Measurements from ENCODE around the gene DIAPH2. TPM values are rescaled to one million over a fixed set of nuclear protein-coding genes. Genes with fewer than 3 reads are reported as not detected.

The DIAPH2 gene
- polyA plus RNA-seq, 1 experiment: 10.6 TPM

DNA sequence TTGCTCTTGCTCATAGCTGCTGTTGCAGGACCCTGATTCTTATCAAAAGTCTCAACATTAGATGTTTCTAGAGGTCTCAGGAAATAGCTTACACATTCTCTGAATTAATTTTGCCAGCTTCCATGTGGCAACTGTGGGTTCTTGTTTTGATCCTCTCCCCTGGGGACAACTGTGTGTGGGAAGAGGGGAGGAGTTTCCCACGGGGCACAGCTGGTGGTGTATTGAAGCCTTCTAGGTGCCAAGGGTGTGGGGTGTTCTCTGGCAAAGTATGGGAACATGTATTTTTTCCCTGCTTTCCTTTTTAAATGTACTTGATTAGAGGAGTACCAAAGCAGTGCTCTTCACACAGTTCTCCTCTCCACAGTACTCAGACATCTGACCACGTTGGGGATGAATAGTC lies 411.7 kb downstream of the DIAPH2 start:
- ChIA-PET POLR2A (no interaction called here), CTCF (no interaction called here)
- no peak for TF ChIP-seq CTCF (IDR thresholded peaks at IDR 0.05; ENCODE audit: low read depth, low read length)
- H3K9me3 ChIP-seq (ENCODE audit: control insufficient read depth, insufficient read depth, low read length): no peaks in the 10 kb centered on the region
- no peak overlapping the region for H3K27ac ChIP-seq (ENCODE audit: low read depth, low read length)
- H3K4me3 ChIP-seq (ENCODE audit: low read depth, low read length): no peak overlapping the region
- no peaks in the 10 kb centered on the region for H3K27me3 ChIP-seq (ENCODE audit: control insufficient read depth, insufficient read depth, low read length)
- no peak for DNase-seq (ENCODE audit: low read depth, low spot score)

DNA sequence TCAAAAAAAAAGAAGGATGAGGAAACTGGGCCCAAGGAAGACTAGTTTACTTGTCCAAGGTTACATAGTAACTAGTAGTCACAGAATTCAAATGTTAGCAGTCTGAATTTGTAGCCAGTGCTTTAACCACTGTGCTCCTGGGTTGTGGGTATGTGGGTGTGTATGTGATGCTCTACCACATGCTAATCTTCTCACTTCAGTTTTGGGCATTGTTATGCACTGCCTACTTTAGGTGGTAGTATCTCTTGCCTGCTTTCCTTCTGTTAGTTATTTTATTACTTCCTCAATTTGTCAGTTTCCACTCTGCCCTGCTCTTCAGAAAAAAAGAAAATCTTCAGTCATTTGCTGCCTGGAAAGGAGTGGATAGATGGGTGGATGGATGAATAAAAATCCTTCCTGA lies 418.3 kb downstream of the DIAPH2 start:
- ChIA-PET CTCF (no interaction called here), POLR2A (no interaction called here)
- no peak for TF ChIP-seq CTCF (IDR thresholded peaks at IDR 0.05; ENCODE audit: low read depth, low read length)
- Histone ChIP-seq H3K27me3 (ENCODE audit: control insufficient read depth, insufficient read depth, low read length) (no peaks in the 10 kb centered on the region), H3K4me3 (ENCODE audit: low read depth, low read length) (no peak overlapping the region), H3K27ac (ENCODE audit: low read depth, low read length) (no peak overlapping the region), H3K9me3 (ENCODE audit: control insufficient read depth, insufficient read depth, low read length) (no peaks in the 10 kb centered on the region)
- DNase-seq (ENCODE audit: low read depth, low spot score): no peak

GRCh38 chrX:97109730-97110129 lies 425.1 kb downstream of the DIAPH2 start:
- Histone ChIP-seq H3K27ac (ENCODE audit: low read depth, low read length) (no peak overlapping the region), H3K27me3 (ENCODE audit: control insufficient read depth, insufficient read depth, low read length) (no peaks in the 10 kb centered on the region), H3K4me3 (ENCODE audit: low read depth, low read length) (no peak overlapping the region), H3K9me3 (ENCODE audit: control insufficient read depth, insufficient read depth, low read length) (no peaks in the 10 kb centered on the region)
- ChIA-PET CTCF (no interaction called here), POLR2A (no interaction called here)
- TF ChIP-seq CTCF (IDR thresholded peaks at IDR 0.05; ENCODE audit: low read depth, low read length): no peak
- DNase-seq (ENCODE audit: low read depth, low spot score): no peak

DNA sequence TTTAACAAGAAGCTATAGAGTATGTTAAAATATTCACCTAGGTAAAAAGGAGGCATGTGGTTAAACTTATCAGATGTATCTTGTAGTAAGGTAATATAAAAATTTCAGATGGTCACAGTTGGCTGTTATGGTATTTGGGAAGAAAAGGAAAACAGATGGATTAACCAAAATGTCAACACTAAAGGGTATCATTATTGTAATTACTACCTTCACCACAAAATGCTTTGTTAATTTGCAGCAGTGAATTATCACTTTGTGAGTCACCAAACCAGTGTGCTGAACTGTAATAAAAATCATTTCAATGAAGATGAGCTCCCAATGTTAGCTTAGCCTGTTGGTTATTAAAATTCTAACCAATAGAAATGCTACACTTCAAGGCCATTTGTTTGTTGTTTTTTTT lies 432.9 kb downstream of the DIAPH2 start:
- ChIA-PET CTCF (no interaction called here), POLR2A (no interaction called here)
- H3K9me3 ChIP-seq (ENCODE audit: control insufficient read depth, insufficient read depth, low read length): no peaks in the 10 kb centered on the region
- no peak for TF ChIP-seq CTCF (IDR thresholded peaks at IDR 0.05; ENCODE audit: low read depth, low read length)
- no peak for DNase-seq (ENCODE audit: low read depth, low spot score)
- H3K4me3 ChIP-seq (ENCODE audit: low read depth, low read length): no peak overlapping the region
- no peaks in the 10 kb centered on the region for H3K27me3 ChIP-seq (ENCODE audit: control insufficient read depth, insufficient read depth, low read length)
- no peak overlapping the region for H3K27ac ChIP-seq (ENCODE audit: low read depth, low read length)

GRCh38 chrX:97119474-97120109 lies 434.9 kb downstream of the DIAPH2 start:
- POLR2A ChIA-PET: no interaction called here
- TF ChIP-seq CTCF (IDR thresholded peaks at IDR 0.05; ENCODE audit: low read depth, low read length): no peak

More at GRCh38 chrX:97119474-97120109, 434.9 kb downstream of the DIAPH2 start:
- Histone ChIP-seq H3K27ac (ENCODE audit: low read depth, low read length) (no peak overlapping the region), H3K9me3 (ENCODE audit: control insufficient read depth, insufficient read depth, low read length) (no peaks in the 10 kb centered on the region), H3K27me3 (ENCODE audit: control insufficient read depth, insufficient read depth, low read length) (no peaks in the 10 kb centered on the region), H3K4me3 (ENCODE audit: low read depth, low read length) (no peak overlapping the region)
- no peak for DNase-seq (ENCODE audit: low read depth, low spot score)
- CTCF ChIA-PET: no interaction called here
